Mammary epithelial cell (primary cell): Measurements from ENCODE around the gene RAB5IF.

Experiments used
- EZH2 ChIP-seq: IDR thresholded peaks from 2 replicates; pipeline ENCODE4 v1.6.1; 2012; ENCODE audit warnings: low read length, inconsistent platforms, borderline replicate concordance
- TF ChIP-seq, protein P1 (sequence below), 2 donors: IDR thresholded peaks in 1 of 2; conservative IDR thresholded peaks in 1 of 2; 2 replicates each; pipeline ENCODE4 v1.5.1; 2011 to 2012; ENCODE audit warnings: inconsistent platforms in 2 of 2, low read length in 2 of 2, mild to moderate bottlenecking in 2 of 2, control low read depth in 1 of 2, low read depth in 1 of 2; ENCODE audit not compliant: insufficient read depth in 1 of 2; ENCODE audit errors: extremely low read depth in 1 of 2

DNA sequence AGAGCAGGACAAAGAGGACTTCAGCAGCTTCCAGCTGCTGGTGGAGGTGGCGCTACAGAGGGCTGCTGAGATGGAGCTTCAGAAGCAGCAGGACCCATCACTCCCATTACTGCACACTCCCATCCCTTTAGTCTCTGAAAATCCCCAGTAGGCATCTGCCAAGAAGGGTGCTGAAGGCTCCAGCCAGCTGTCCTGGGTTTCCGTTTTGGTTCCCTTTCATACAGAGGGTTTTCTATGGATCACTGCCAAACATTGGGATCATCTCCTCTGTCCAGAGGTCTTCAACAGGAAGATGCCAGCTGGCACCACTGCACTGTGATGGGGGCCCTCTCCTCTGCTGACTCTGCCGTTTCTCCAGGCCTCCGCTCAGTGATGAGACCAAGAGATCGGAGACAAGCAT, 14.3 kb upstream of the RAB5IF start:
- TF ChIP-seq, protein P1, sequence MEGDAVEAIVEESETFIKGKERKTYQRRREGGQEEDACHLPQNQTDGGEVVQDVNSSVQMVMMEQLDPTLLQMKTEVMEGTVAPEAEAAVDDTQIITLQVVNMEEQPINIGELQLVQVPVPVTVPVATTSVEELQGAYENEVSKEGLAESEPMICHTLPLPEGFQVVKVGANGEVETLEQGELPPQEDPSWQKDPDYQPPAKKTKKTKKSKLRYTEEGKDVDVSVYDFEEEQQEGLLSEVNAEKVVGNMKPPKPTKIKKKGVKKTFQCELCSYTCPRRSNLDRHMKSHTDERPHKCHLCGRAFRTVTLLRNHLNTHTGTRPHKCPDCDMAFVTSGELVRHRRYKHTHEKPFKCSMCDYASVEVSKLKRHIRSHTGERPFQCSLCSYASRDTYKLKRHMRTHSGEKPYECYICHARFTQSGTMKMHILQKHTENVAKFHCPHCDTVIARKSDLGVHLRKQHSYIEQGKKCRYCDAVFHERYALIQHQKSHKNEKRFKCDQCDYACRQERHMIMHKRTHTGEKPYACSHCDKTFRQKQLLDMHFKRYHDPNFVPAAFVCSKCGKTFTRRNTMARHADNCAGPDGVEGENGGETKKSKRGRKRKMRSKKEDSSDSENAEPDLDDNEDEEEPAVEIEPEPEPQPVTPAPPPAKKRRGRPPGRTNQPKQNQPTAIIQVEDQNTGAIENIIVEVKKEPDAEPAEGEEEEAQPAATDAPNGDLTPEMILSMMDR (conservative IDR thresholded peaks at IDR 0.05 in 1 of 2, IDR thresholded peaks at IDR 0.05 in 1 of 2; ENCODE audit: extremely low read depth in 1 of 2, insufficient read depth in 1 of 2, low read depth in 1 of 2, low read length in 2 of 2) = no peak
- no peak for TF ChIP-seq EZH2
